HepG2 (cell line): ENCODE results near the gene RTN4RL2. TPM values are rescaled to one million over a fixed set of nuclear protein-coding genes. Genes with fewer than 3 reads are reported as not detected.
A peak's percentile ranks its signal among the peaks of the same experiment; 100 is the strongest.

Experiments
- DBP ChIP-seq: sonication (generic); formaldehyde crosslinking; IDR thresholded peaks from 2 replicates; pipeline ENCODE4 v1.4.0; 2020; ENCODE audit warnings: missing genetic modification reagents; ENCODE audit errors: not compliant biosample characterization
- DDIT3 ChIP-seq: sonication (generic); formaldehyde crosslinking; IDR thresholded peaks from 2 replicates; pipeline ENCODE4 v1.4.0; 2020; ENCODE audit warnings: mild to moderate bottlenecking, missing genetic modification reagents
- ELF3 ChIP-seq: IDR thresholded peaks from 2 replicates; pipeline ENCODE4 v1.6.1; 2016; ENCODE audit warnings: missing genetic modification reagents, missing compliant biosample characterization
- FUBP1 ChIP-seq: sonication (generic); formaldehyde crosslinking; IDR thresholded peaks from 2 replicates; pipeline ENCODE4 v1.5.1; 2020; ENCODE audit warnings: missing genetic modification reagents, mild to moderate bottlenecking, borderline replicate concordance
- GATA4 ChIP-seq: sonication (generic); IDR thresholded peaks from 2 replicates; pipeline ENCODE4 v1.6.1; 2016; ENCODE audit warnings: antibody characterized with exemption, low read depth, borderline replicate concordance
- IKZF4 ChIP-seq: sonication (generic); formaldehyde crosslinking; IDR thresholded peaks from 2 replicates; pipeline ENCODE4 v1.5.1; 2020; ENCODE audit warnings: borderline replicate concordance, mild to moderate bottlenecking, low read depth, missing genetic modification reagents; ENCODE audit errors: not compliant biosample characterization
- KDM4B ChIP-seq: sonication (generic); formaldehyde crosslinking; IDR thresholded peaks from 2 replicates; pipeline ENCODE4 v1.4.0; 2020; ENCODE audit warnings: missing genetic modification reagents
- KLF15 ChIP-seq: sonication (generic); formaldehyde crosslinking; IDR thresholded peaks from 2 replicates; pipeline ENCODE4 v1.8.1; 2023; ENCODE audit warnings: borderline replicate concordance, mild to moderate bottlenecking, inconsistent platforms, missing genetic modification reagents, mixed read lengths
- MAFK ChIP-seq, 2 experiments: IDR thresholded peaks in 1 of 2; conservative IDR thresholded peaks in 1 of 2; 2 replicates each; pipeline ENCODE4 v1.6.1; 2011; ENCODE audit warnings: improper control_type of control experiment in 2 of 2, low read length in 2 of 2
- NPAS2 ChIP-seq: sonication (generic); formaldehyde crosslinking; IDR thresholded peaks from 2 replicates; pipeline ENCODE4 v1.8.0; 2022; ENCODE audit warnings: mild to moderate bottlenecking, missing genetic modification reagents, borderline replicate concordance
- NR3C1 ChIP-seq: sonication (generic); formaldehyde crosslinking; IDR thresholded peaks from 2 replicates; pipeline ENCODE4 v1.4.0; 2020; ENCODE audit warnings: missing genetic modification reagents
- PHB2 ChIP-seq: fragments of 450-650 bp; IDR thresholded peaks from 2 replicates; pipeline ENCODE4 v1.6.1; 2018; ENCODE audit not compliant: partially characterized antibody
- PLRG1 ChIP-seq: fragments of 450-650 bp; conservative IDR thresholded peaks from 2 replicates; pipeline ENCODE4 v1.6.1; 2016
- TFAP4 ChIP-seq: sonication (generic); IDR thresholded peaks from 2 replicates; pipeline ENCODE4 v1.6.1; 2016; ENCODE audit warnings: low read depth, borderline replicate concordance
- UBTF ChIP-seq: sonication (generic); formaldehyde crosslinking; IDR thresholded peaks from 2 replicates; pipeline ENCODE4 v1.4.0; 2020; ENCODE audit warnings: mild to moderate bottlenecking, missing genetic modification reagents
- ZBTB42 ChIP-seq: sonication (generic); formaldehyde crosslinking; IDR thresholded peaks from 2 replicates; pipeline ENCODE4 v1.5.0; 2020; ENCODE audit warnings: mild to moderate bottlenecking, missing genetic modification reagents
- ZFX ChIP-seq: sonication (generic); formaldehyde crosslinking; IDR thresholded peaks from 2 replicates; pipeline ENCODE4 v1.4.0; 2020; ENCODE audit warnings: mild to moderate bottlenecking, low read depth, missing genetic modification reagents, moderate library complexity
- ZNF431 ChIP-seq: sonication (generic); formaldehyde crosslinking; IDR thresholded peaks from 2 replicates; pipeline ENCODE4 v1.9.0; 2022; ENCODE audit warnings: missing genetic modification reagents, low read depth, mild to moderate bottlenecking, borderline replicate concordance
- ZNF547 ChIP-seq: sonication (generic); formaldehyde crosslinking; IDR thresholded peaks from 2 replicates; pipeline ENCODE4 v1.5.1; 2020; ENCODE audit warnings: mild to moderate bottlenecking, missing genetic modification reagents
- ZNF564 ChIP-seq: sonication (generic); formaldehyde crosslinking; IDR thresholded peaks from 2 replicates; pipeline ENCODE4 v1.8.1; 2023; ENCODE audit warnings: mild to moderate bottlenecking, missing genetic modification reagents
- ZNF605 ChIP-seq: sonication (generic); formaldehyde crosslinking; IDR thresholded peaks from 2 replicates; pipeline ENCODE4 v1.8.0; 2022; ENCODE audit warnings: mild to moderate bottlenecking, missing genetic modification reagents
- ZNF709 ChIP-seq: sonication (generic); formaldehyde crosslinking; IDR thresholded peaks from 2 replicates; pipeline ENCODE4 v1.5.0; 2020; ENCODE audit warnings: mild to moderate bottlenecking, missing genetic modification reagents
- ZSCAN29 ChIP-seq: sonication (generic); formaldehyde crosslinking; conservative IDR thresholded peaks from 2 replicates; pipeline ENCODE4 v1.4.0; 2020; ENCODE audit warnings: mild to moderate bottlenecking, missing genetic modification reagents
- polyA plus RNA-seq, 8 experiments: library from polyadenylated mRNA; depleted of rRNA in 3 of 8; stranded (reverse) in 7 of 8; unstranded in 1 of 8; fragments of >200 nt; fragmentation: Illumina TruSeq in 4 of 8; extraction: Trizol in 4 of 8; gene quantifications; 2 replicates each; pipeline versions ENCODE4 v1.2.1 to v1.2.3, GENCODE V29; 2011 to 2016; ENCODE audit warnings: low read depth in 4 of 8, missing spikeins in 1 of 8, mixed read lengths in 1 of 8; ENCODE audit not compliant: insufficient read depth in 1 of 8
- total RNA-seq, 5 experiments: library from RNA; depleted of rRNA; stranded (reverse); fragments of >200 nt; fragmentation: Illumina TruSeq; extraction: Trizol; gene quantifications; 2 replicates each; pipeline ENCODE4 v1.2.3, GENCODE V29; 2016; ENCODE audit warnings: low read depth in 1 of 5

Gene RTN4RL2
- total and polyA plus RNA-seq, 2 of the 13 experiments (the other 11 are each of a cell fraction or from before 2014, with no cell fraction given): 1.3 to 4.3 TPM

- TF ChIP-seq ZNF564 (CRISPR knock-in tag) (no peak), PHB2 (no peak), ZFX (peak; percentile 75), KLF15 (no peak), PLRG1 (no peak), DBP (CRISPR knock-in tag) (no peak), DDIT3 (CRISPR knock-in tag) (no peak), UBTF (no peak), ZNF431 (CRISPR knock-in tag) (0 out of 2 replicates have a peak, but pooled peaks have one; percentile 19), GATA4 (peak; percentile 17; the same call in 1 of the 2 replicates), ZBTB42 (no peak), TFAP4 (peak; percentile 58; the same call in 1 of the 2 replicates), NR3C1 (no peak), ELF3 (peak; percentile 46; the same call in 1 of the 2 replicates), KDM4B (peak; percentile 65; the same call in 1 of the 2 replicates), FUBP1 (CRISPR knock-in tag) (no peak), ZNF605 (CRISPR knock-in tag) (no peak), MAFK (conservative IDR thresholded peaks at IDR 0.05 in 1 of 2, IDR thresholded peaks at IDR 0.05 in 1 of 2; ENCODE audit: low read length in 2 of 2) (no peak), ZNF709 (CRISPR knock-in tag) (no peak), NPAS2 (CRISPR knock-in tag) (no peak), ZSCAN29 (0 out of 2 replicates have a peak, but pooled peaks have one; percentile 21), IKZF4 (no peak), ZNF547 (CRISPR knock-in tag) (no peak)
Observed at GRCh38 chr11:57440744-57441414, 19.4 kb upstream of the RTN4RL2 start (continued).
